GM04503 (cell line): ENCODE measurements around the gene CCDC27.
"Not testable (repeated sequence)": the region's sequence is repeated elsewhere in the genome, so short reads cannot be mapped to it uniquely, and the experiment has no call there.

Source experiments
- DNase-seq: peaks from one replicate; pipeline ENCODE4 v3.0.0-alpha.2; 2012; ENCODE audit warnings: low read depth

Gene CCDC27

GRCh38 chr1:3718764-3719163, 33.5 kb upstream of the CCDC27 start:
- DNase-seq, result no peak

- DNase-seq, result no peak
Measured at GRCh38 chr1:3721955-3722465, 30.2 kb upstream of the CCDC27 start.

- no peak for DNase-seq
Measured at GRCh38 chr1:3722846-3723245, 29.4 kb upstream of the CCDC27 start.

GRCh38 chr1:3724416-3725030, 27.7 kb upstream of the CCDC27 start:
- not testable (repeated sequence) for DNase-seq

GRCh38 chr1:3725366-3725765, 26.9 kb upstream of the CCDC27 start:
- no peak for DNase-seq

GRCh38 chr1:3727042-3727824, 25.0 kb upstream of the CCDC27 start:
- DNase-seq, result no peak

GRCh38 chr1:3727825-3728776, 24.1 kb upstream of the CCDC27 start:
- DNase-seq, result no peak

- no peak for DNase-seq
Measured at GRCh38 chr1:3729594-3730542, 22.4 kb upstream of the CCDC27 start.

GRCh38 chr1:3730543-3731247, 21.6 kb upstream of the CCDC27 start:
- no peak for DNase-seq

- DNase-seq, result no peak
Measured at GRCh38 chr1:3731583-3732433, 20.4 kb upstream of the CCDC27 start.

- no peak for DNase-seq
Measured at GRCh38 chr1:3732434-3733093, 19.7 kb upstream of the CCDC27 start.

- DNase-seq, result no peak
Measured at GRCh38 chr1:3733094-3733882, 19.0 kb upstream of the CCDC27 start.

GRCh38 chr1:3733883-3734589, 18.2 kb upstream of the CCDC27 start:
- DNase-seq, result no peak

- no peak for DNase-seq
Measured at GRCh38 chr1:3734602-3735001, 17.6 kb upstream of the CCDC27 start.

- no peak for DNase-seq
Measured at GRCh38 chr1:3735027-3735681, 17.1 kb upstream of the CCDC27 start.

GRCh38 chr1:3735688-3736087, 16.6 kb upstream of the CCDC27 start:
- no peak for DNase-seq

GRCh38 chr1:3736131-3736561, 16.1 kb upstream of the CCDC27 start:
- no peak for DNase-seq
